Left hindlimb (tissue), 1 donor: Measurements from ENCODE around the gene ARL4A.
"Not testable (repeated sequence)": the region's sequence is repeated elsewhere in the genome, so short reads cannot be mapped to it uniquely, and the experiment has no call there.

Experiments
- DNase-seq: peaks from one replicate; pipeline ENCODE4 v3.0.0-alpha.2; 2018

ARL4A gene

DNA sequence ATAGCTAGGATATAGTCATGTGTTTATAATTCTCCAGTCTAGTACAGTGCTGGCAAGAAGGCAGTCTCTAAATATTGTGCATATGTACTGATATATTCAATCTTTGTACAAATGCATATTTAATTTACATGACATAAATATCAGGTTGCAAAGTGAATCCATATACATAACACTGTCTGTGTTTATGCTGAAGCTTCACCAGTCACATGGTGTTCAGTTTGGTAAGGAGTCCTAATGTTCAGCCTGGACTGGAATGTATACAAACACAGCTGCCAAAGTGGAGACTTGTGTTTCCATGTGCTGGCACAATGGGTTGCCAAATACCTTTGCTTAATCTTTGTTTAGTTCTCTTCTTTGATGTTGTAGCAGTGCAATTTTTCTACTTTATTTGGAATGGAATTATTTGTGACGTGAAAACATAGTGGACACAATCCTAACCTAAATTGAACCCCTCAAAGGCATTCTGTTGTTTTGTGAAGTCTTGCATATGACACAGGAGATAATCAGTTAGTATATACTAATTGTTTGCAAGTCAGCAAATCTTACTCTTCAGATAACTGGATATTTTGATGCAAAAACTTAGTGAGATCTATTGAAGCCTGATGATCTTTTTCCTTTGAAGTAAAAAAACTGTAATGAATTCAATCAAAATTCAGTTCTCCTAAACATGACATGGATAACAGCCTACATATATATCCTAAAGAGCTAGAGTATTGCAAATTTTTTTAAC lies 17.3 kb upstream of the ARL4A start:
- no peak for DNase-seq

GRCh38 chr7:12670743-12671520 lies 16.5 kb upstream of the ARL4A start:
- no peak for DNase-seq

DNA sequence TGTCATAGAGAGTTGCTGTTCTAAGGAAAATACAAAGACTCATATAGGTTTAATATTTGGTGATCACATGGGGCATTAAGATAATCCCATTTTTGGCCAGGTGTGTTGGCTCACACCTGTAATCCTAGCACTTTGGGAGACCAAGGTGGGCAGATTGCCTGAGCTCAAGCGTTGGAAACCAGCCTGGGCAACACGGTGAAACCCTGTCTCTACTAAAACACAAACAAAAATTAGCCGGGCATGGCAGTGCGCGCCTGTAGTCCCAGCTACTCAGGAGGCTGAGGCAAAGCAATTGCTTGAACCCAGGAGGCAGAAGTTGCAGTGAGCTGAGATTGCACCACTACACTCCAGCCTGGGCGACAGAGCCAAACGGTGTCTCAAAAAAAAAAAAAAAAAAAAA lies 14.0 kb upstream of the ARL4A start:
- DNase-seq = not testable (repeated sequence)

GRCh38 chr7:12674053-12674452 lies 13.4 kb upstream of the ARL4A start:
- DNase-seq = no peak

- DNase-seq = no peak
These were observed 12.6 kb upstream of the ARL4A start for GRCh38 chr7:12674861-12675260.

DNA sequence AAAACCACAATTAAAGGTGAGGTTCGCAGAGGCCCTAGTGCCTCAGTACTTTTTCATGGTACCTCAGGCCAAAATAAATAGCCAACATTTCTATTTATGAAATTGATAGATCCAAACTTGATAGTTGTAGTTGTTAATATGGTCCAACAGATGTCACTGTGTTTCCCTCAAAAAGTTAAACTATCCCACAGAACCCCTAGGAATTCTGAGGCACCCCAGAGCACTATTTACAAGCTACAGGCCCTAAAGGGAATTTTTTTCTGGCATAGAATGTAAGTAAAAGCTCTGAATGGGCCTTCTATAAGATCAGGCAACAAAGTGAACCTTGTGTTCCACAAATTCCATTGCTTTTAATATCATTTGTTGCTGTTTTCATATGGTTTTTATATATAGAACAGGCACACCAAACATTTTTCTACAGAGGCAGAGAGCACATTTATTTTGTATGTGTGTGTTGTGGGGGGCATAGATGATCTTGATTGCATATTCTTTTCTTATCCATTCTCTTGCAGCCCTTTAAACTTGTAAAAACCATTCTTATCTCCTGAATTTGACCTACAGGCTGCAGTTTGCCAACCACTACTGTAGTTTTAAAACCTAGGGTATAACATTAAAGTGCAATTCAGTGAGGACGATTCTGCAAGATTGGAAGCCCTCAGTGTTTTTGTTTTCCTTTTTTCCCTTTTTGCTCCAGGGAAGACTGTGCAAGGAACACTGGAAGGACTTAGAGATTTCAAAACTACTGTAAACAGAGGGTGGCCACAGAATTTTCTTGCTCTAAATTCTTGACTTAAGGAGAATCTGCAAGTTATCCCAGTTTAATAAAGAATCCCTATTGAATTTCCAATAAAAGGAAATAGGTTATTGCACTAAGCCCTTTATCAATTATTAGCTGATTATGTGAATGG lies 3.5 kb upstream of the ARL4A start:
- DNase-seq = no peak

GRCh38 chr7:12684733-12685132 lies 2.7 kb upstream of the ARL4A start:
- no peak for DNase-seq

- DNase-seq = no peak
These were observed 1.9 kb upstream of the ARL4A start for GRCh38 chr7:12685550-12685949.

DNA sequence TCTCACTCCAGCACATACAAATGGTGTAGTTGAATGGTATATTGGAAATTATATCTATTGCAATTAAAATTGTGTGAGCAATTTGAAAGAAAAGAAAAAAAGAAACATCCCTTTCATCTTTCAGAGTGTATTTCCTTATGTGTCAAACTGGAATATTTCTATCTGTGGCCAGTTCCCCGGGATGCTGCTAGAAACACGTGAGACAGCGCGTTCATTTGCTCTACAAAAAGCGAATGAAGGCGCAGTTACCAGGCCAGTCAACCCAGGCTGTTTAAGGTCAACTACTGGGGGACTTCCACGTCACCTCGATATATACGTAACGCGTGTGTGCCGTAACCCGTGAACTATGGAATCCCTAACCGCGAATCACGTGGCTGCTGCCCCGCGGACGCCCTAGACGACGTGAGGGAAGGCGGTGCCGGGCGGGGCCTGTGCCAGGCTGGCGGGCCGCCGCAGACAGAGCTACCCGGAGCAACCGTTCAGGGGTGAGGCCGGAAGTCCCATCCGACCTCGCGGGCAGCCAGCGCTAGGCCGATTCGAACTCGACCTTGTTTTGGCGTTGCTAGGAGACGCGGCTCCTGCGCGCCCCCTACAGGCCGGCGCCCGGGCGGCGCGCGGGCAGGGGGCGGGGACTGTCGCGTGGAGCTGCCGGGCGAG lies 1.1 kb upstream of the ARL4A start:
- peak; percentile 94 for DNase-seq

DNA sequence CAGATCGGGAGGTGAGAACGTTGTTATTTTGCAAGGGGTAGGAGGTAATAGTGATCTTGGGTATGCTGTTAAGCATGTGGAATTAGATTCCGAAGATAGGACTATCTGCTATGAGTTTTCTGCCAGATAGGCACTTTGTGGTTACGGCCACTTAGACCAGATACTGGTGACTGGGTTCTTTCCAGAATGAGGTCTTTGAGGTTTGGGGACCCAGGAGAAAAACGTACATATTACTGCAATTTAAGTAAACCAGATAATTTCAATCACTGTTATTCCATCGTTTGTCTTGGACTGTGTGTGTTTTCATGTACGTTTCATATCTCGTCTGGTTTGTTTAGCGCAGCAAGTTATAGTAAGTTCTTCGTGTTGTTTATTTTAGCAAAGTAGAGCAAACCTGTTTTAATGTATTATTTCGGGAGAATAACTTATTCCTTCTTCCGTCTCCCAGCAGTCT lies 312 bp downstream of the ARL4A start:
- DNase-seq = no peak

DNA sequence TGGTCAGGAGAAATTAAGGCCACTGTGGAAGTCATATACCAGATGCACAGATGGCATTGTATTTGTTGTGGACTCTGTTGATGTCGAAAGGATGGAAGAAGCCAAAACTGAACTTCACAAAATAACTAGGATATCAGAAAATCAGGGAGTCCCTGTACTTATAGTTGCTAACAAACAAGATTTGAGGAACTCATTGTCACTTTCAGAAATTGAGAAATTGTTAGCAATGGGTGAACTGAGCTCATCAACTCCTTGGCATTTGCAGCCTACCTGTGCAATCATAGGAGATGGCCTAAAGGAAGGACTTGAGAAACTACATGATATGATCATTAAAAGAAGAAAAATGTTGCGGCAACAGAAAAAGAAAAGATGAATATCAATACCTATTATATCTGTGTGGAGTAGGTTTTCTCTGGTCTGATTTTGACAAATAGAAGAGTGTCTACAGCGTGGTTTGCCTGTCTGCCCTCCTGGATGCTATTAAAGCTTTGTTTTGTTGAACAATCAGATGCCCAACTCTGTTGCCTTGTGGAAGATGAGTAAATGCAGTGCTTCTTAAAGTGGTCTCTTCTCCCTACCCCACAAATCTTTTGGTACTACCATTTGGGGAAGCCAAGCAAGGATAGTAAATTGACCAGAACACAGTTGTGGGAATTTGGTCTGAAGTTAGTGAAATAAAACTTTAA lies 1.2 kb downstream of the ARL4A start:
- DNase-seq = not testable (repeated sequence)

DNA sequence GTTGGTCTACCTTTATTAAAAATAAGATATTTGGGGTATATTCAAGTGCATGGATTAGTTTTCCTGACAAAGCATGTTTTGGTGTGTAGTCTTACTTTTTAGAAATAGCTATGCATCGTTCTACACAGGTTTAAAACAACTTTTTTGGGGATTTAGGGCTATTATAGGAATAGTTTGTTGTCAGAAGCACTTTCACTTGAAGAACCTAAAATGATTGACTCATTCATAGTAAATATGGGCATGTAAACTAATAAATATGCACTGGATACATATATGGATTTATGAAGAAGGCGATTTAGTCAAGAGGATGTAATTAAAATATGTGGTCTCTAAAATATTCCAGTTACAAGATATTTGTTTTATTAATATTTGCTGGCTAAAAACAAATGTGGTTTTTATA lies 2.0 kb downstream of the ARL4A start:
- DNase-seq = no peak

GRCh38 chr7:12690041-12690878 lies 2.8 kb downstream of the ARL4A start:
- no peak for DNase-seq

- DNase-seq = not testable (repeated sequence)
These were observed 4.0 kb downstream of the ARL4A start for GRCh38 chr7:12691388-12691787.

DNA sequence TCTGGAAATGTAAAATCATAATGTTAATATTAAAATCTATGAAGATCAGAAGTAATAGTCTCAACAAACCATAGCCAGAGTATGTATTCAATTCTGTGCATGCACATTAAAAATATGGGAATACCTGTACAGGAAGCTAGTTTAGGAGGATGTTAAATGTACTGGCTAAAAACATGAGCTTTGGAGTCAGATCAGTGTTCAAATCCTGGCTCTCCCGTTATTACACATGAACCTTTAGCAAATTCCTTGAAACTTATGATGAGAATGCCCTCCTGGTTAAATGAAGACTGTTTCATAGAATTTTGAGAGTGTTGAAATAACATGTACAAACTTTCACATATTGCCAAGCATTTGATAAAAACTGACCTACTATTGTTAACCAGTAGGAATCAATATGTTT lies 4.6 kb downstream of the ARL4A start:
- DNase-seq = no peak

GRCh38 chr7:12692479-12693259 lies 5.2 kb downstream of the ARL4A start:
- no peak for DNase-seq

DNA sequence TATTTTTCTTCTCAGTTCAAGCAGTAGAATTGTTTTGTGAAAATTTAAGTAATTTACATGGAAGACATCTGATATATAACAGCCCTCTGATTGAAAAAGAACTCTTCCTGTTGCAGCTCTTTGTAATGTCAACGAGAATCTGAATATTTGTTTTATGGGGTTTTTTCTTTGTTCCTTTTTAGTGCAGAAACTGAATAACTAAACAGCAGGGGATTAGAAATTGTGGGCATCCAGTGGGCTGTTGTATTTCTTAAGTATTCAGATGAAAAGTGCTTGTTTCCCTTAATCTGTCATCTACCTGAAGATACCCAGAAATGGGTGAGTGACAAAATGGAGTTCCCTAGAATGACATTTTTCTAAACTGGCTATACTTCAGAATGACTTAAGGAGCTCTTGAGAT lies 7.4 kb downstream of the ARL4A start:
- no peak for DNase-seq

DNA sequence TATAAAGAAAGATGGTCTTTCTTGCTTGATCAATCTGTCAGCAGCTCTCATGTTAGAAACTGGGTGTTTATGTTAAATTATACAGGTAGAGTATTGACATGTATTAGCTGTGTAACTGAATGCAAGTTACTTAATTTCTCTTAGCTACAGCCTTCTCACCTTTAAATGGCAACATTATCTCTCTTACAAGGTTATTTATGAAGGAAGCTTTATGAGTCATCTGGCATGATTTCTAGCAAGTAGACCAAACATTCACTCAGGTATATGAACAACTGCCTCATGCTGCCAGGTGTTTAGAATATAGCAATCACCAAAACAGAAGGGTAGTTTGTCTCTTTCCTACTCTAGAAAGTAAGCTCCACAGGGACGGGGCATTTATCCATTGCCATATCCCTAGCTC lies 8.5 kb downstream of the ARL4A start:
- DNase-seq = no peak

DNA sequence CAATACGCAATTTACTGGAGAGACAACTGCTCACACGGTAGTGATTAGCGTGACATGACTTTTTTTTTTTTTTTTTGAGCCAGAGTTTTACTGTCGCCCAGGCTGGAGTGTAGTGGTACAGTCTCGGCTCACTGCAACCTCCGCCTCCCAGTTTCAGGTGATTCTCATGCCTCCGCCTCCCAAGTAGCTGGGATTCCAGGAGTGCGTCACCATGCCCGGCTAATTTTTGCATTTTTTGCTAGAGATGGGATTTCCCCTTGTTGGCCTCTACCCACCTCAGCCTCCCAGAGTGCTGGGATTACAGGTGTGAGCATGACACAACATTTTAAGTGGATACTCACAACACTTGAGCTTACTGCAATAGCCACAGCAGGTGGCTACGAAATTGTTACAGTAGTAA lies 11.9 kb downstream of the ARL4A start:
- DNase-seq = no peak

DNA sequence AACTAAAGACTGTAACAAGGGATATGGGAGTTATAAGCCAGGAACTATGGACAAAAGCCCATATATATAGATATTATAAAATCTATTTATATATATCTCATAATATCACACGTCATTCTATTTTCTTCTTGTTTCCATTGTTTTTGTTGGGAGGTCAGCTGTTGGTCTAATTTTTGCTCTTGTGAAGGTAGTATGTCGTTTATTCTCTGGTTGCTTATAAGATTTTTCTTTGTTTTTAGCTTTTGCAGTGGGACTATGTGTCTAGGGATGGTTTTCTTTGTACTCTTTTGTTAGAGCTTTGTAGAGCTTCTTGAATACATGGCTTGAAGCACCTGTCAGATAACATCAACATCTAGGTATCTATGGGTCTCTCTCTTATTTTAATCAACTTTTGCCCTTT lies 14.0 kb downstream of the ARL4A start:
- DNase-seq = no peak
